ENCODE results near the gene JARID2. TPM values are rescaled to one million over a fixed set of nuclear protein-coding genes. Genes with fewer than 3 reads are reported as not detected.

Gene JARID2
- total and polyA plus RNA-seq, 2 of the 8 experiments (the other 6 are each of a cell fraction or from before 2014, with no cell fraction given) = 60.1 to 239 TPM

DNA sequence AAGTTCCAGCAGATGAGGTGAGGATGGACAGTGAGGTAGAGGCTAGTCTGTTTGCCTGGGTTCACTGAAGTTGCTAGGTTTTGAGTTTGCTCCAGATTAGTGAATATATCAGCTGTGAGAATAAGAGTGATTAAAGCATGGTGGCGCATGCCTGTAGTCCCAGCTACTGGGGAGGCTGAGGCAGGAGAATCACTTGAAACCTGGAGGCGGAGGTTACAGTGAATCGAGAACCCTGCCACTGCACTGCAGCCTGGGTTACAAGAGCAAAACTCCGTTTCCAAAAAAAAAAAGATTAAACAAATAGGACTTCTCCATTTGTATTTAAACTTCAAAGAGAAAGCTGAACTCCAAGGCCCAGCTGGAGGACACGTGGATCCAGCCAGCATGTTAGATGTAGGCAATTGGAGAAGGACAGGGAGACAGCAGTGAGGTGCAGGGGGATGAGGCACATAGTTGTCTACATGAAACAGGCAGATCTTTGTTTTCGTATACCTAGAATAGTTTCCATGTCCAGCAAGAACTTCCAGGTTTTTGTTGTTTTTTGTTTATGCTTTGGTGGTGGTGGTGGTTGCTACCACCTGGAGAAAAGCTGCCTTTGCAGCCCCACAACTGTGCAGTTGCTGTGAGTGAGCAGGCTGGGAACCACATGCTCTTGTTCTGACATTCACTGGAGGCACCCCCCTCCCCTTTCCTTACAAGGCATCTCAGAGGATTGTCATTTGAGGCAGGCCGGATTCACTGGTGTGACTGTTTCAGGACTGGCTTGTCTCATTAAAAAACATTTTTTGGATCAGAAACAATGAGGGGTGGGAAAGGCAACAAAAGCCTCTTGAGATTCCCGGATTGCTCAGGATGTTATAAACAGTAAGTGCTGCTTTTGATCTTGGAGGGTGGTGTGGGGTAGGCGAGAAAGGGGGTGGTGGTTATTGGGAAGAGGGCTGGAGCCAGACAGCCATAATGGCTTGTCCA lies 72.3 kb downstream of the JARID2 start:
- H3K14ac ChIP-seq (ENCODE audit: insufficient read length) = no peak overlapping the region
- WGBS, 2 experiments (ENCODE audit: extremely low coverage in 1 of 2, insufficient coverage in 1 of 2, insufficient read length in 1 of 2, insufficient replicate concordance in 2 of 2, low coverage in 1 of 2, low lambda C conversion rate in 2 of 2, missing lambda C conversion rate in 1 of 2) = 75% methylated on average over 9 of the region's 9 CpGs; no CpG with 5 or more reads in 1 of the 2 experiments
- no peak overlapping the region for H4K5ac ChIP-seq (ENCODE audit: insufficient read length, low read depth, low read length)
- no peak overlapping the region for H3K27ac ChIP-seq (ENCODE audit: low read depth, low read length)
- H2AK5ac ChIP-seq (ENCODE audit: low read depth, low read length) = no peak overlapping the region
- H3K23ac ChIP-seq (ENCODE audit: insufficient read length) = no peak overlapping the region
- ChIA-PET POLR2A (ENCODE audit: partially characterized antibody) (interaction anchor here (1.0 to 1.3 kb wide), 3 partner anchors 10 to 15 kb away, joined by 3 to 4 read pairs (median 4); no protein-coding TSS in a partner anchor), CTCF (ENCODE audit: partially characterized antibody) (interaction anchor here (0.6 to 0.8 kb wide), 4 partner anchors 52 to 745 kb away, joined by 3 to 5 read pairs (median 3); no protein-coding TSS in a partner anchor)
- no peak overlapping the region for H2BK15ac ChIP-seq (ENCODE audit: low read length)
- H3K27me3 ChIP-seq (replicated peaks in 1 of 4; ENCODE audit: control insufficient read depth in 3 of 4, extremely low read depth in 1 of 4, insufficient read depth in 3 of 4, low read length in 3 of 4) = no peaks in the 10 kb centered on the region
- H2BK20ac ChIP-seq (ENCODE audit: low read length) = no peak overlapping the region
- no peak overlapping the region for H2AFZ ChIP-seq (ENCODE audit: low read length)
- peaks cover 53 to 78% of the 10 kb centered on the region in 2 experiments for H4K20me1 ChIP-seq (replicated peaks in 1 of 2; ENCODE audit: control insufficient read depth in 1 of 2, insufficient read depth in 2 of 2, low read length in 2 of 2)
- H3K4ac ChIP-seq (replicated peaks; ENCODE audit: insufficient read length, low read depth, low read length) = no peak overlapping the region
- no peak overlapping the region for H2BK5ac ChIP-seq (ENCODE audit: low read depth, low read length)
- H3K4me1 ChIP-seq (replicated peaks in 1 of 4; ENCODE audit: control insufficient read depth in 3 of 4, insufficient read depth in 4 of 4, low read length in 3 of 4) = peaks cover 4 to 26% (median 20%) of the 10 kb centered on the region in 4 experiments
- H3K79me1 ChIP-seq (ENCODE audit: low read depth, low read length) = peaks cover 12% of the 10 kb centered on the region
- no peak overlapping the region for H4K8ac ChIP-seq (ENCODE audit: extremely low read depth, insufficient read depth, low read length)
- peaks cover 90 to 100% of the 10 kb centered on the region in 2 experiments for H3K79me2 ChIP-seq (ENCODE audit: control insufficient read depth in 1 of 2, insufficient read depth in 2 of 2, low read length in 2 of 2)
- no peak overlapping the region for H2BK120ac ChIP-seq (replicated peaks; ENCODE audit: low read depth, low read length)
- DNase-seq (ENCODE audit: low read depth in 1 of 2, low spot score in 2 of 2) (peak in 1 of 2 experiments; percentile 49), FAIRE-seq (no peak)
- H3K9me3 ChIP-seq (ENCODE audit: insufficient read depth in 2 of 2, low read depth in 1 of 2, low read length in 1 of 2) = no peaks in the 10 kb centered on the region
- H2BK12ac ChIP-seq (ENCODE audit: low read depth, low read length) = no peak overlapping the region
- TF ChIP-seq SIN3A (conservative IDR thresholded peaks at IDR 0.05 in 1 of 2, IDR thresholded peaks at IDR 0.05 in 1 of 2; ENCODE audit: low read depth in 1 of 2, low read length in 2 of 2) = 0 out of 4 replicates have a peak, but pooled peaks of 1 of the 2 experiments have one; percentile 16
- TF ChIP-seq FOSL1 (IDR thresholded peaks at IDR 0.05; ENCODE audit: insufficient read depth, low read depth, low read length) = no peak
- TF ChIP-seq POLR2AphosphoS5 (IDR thresholded peaks at IDR 0.05; ENCODE audit: low read depth, low read length) = peak; percentile 49; the same call in 1 of the 2 replicates
- TF ChIP-seq GTF2F1 (IDR thresholded peaks at IDR 0.05; ENCODE audit: borderline replicate concordance, low read depth, low read length) = no peak
- no peak overlapping the region for H3K4me3 ChIP-seq (ENCODE audit: extremely low read depth in 1 of 4, insufficient read depth in 2 of 4, low read depth in 3 of 4, low read length in 4 of 4)
- no peak overlapping the region for H3K56ac ChIP-seq (replicated peaks; ENCODE audit: insufficient read length, low read depth, low read length)
- no peak overlapping the region for H3K9ac ChIP-seq (replicated peaks in 1 of 4; ENCODE audit: extremely low read depth in 1 of 4, low read depth in 3 of 4, low read length in 3 of 4)
- H3K4me2 ChIP-seq (ENCODE audit: insufficient read depth in 1 of 2, low read depth in 2 of 2, low read length in 2 of 2) = peak overlapping the region in 1 of 2 experiments; percentile 36; a peak in 1 of 4 replicates
- H3K23me2 ChIP-seq (ENCODE audit: low read depth, low read length) = no peaks in the 10 kb centered on the region
- H4K91ac ChIP-seq (replicated peaks; ENCODE audit: insufficient read length, low read length) = no peak overlapping the region
- no peaks in the 10 kb centered on the region for H3K36me3 ChIP-seq (ENCODE audit: control insufficient read depth in 2 of 4, insufficient read depth in 4 of 4, low read length in 3 of 4)
- no peak overlapping the region for H3K18ac ChIP-seq (ENCODE audit: extremely low read depth, low read length)
